ENCODE measurements around the gene CLDN11. TPM values are rescaled to one million over a fixed set of nuclear protein-coding genes. Genes with fewer than 3 reads are reported as not detected.

Gene CLDN11
- total RNA-seq, 2 experiments from 2014 or later, result 0.32 to 0.34 TPM

- Histone ChIP-seq H4K20me1 (ENCODE audit: insufficient read depth, low read length) (no peaks in the 10 kb centered on the region), H3K9me2 (ENCODE audit: insufficient read depth, low read length) (no peaks in the 10 kb centered on the region), H2AFZ (ENCODE audit: low read length) (no peak overlapping the region), H3K36me3 (ENCODE audit: insufficient read depth, low read length) (no peaks in the 10 kb centered on the region), H3K27ac (ENCODE audit: low read depth, low read length, poor library complexity, severe bottlenecking) (no peak overlapping the region), H3K4me1 (ENCODE audit: insufficient read depth, low read length, poor library complexity, severe bottlenecking) (no peaks in the 10 kb centered on the region), H3K4me2 (ENCODE audit: low read length) (no peak overlapping the region), H3K79me2 (ENCODE audit: insufficient read depth, low read depth, low read length) (no peaks in the 10 kb centered on the region), H3K9me3 (ENCODE audit: low read length) (no peaks in the 10 kb centered on the region), H3K4me3 (ENCODE audit: low read depth, low read length, poor library complexity, severe bottlenecking) (no peak overlapping the region)
- ChIA-PET POLR2A (interaction anchor here (0.9 kb wide), 1 partner anchor 12 kb away, joined by 4 read pairs; no protein-coding TSS in a partner anchor), CTCF (ENCODE audit: unreplicated experiment) (no interaction called here)
- TF ChIP-seq EZH2phosphoT487 (IDR thresholded peaks at IDR 0.05; ENCODE audit: borderline replicate concordance, low read depth, low read length), result no peak
- TF ChIP-seq, protein P1, sequence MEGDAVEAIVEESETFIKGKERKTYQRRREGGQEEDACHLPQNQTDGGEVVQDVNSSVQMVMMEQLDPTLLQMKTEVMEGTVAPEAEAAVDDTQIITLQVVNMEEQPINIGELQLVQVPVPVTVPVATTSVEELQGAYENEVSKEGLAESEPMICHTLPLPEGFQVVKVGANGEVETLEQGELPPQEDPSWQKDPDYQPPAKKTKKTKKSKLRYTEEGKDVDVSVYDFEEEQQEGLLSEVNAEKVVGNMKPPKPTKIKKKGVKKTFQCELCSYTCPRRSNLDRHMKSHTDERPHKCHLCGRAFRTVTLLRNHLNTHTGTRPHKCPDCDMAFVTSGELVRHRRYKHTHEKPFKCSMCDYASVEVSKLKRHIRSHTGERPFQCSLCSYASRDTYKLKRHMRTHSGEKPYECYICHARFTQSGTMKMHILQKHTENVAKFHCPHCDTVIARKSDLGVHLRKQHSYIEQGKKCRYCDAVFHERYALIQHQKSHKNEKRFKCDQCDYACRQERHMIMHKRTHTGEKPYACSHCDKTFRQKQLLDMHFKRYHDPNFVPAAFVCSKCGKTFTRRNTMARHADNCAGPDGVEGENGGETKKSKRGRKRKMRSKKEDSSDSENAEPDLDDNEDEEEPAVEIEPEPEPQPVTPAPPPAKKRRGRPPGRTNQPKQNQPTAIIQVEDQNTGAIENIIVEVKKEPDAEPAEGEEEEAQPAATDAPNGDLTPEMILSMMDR (conservative IDR thresholded peaks at IDR 0.05; ENCODE audit: low read length), result no peak
- intact Hi-C loops (cut with micrococcal nuclease; ENCODE audit: unreplicated experiment), result no loop called here
- BruUV-seq (replicated peaks), result no TSS peak
- no peak for DNase-seq (ENCODE audit: low spot score)
Observed at GRCh38 chr3:170426240-170426797, 7.7 kb downstream of the CLDN11 start.

- Histone ChIP-seq H3K79me2 (ENCODE audit: insufficient read depth, low read depth, low read length) (no peaks in the 10 kb centered on the region), H4K20me1 (ENCODE audit: insufficient read depth, low read length) (no peaks in the 10 kb centered on the region), H3K9me3 (ENCODE audit: low read length) (no peaks in the 10 kb centered on the region), H3K27ac (ENCODE audit: low read depth, low read length, poor library complexity, severe bottlenecking) (no peak overlapping the region), H3K4me2 (ENCODE audit: low read length) (no peak overlapping the region), H3K36me3 (ENCODE audit: insufficient read depth, low read length) (no peaks in the 10 kb centered on the region), H3K4me1 (ENCODE audit: insufficient read depth, low read length, poor library complexity, severe bottlenecking) (no peaks in the 10 kb centered on the region), H3K9me2 (ENCODE audit: insufficient read depth, low read length) (no peaks in the 10 kb centered on the region), H2AFZ (ENCODE audit: low read length) (no peak overlapping the region), H3K4me3 (ENCODE audit: low read depth, low read length, poor library complexity, severe bottlenecking) (no peak overlapping the region)
- DNase-seq (ENCODE audit: low spot score), result no peak
- intact Hi-C loops (cut with micrococcal nuclease; ENCODE audit: unreplicated experiment), result no loop called here
- TF ChIP-seq, protein P1 (conservative IDR thresholded peaks at IDR 0.05; ENCODE audit: low read length), result no peak
- TF ChIP-seq EZH2phosphoT487 (IDR thresholded peaks at IDR 0.05; ENCODE audit: borderline replicate concordance, low read depth, low read length), result no peak
- ChIA-PET CTCF (ENCODE audit: unreplicated experiment) (no interaction called here), POLR2A (interaction anchor here (0.9 kb wide), 1 partner anchor 262 kb away, joined by 3 read pairs; no protein-coding TSS in a partner anchor)
- BruUV-seq (replicated peaks), result no TSS peak
Observed at GRCh38 chr3:170428095-170428494, 9.4 kb downstream of the CLDN11 start.

GRCh38 chr3:170429050-170429449 is 10.4 kb downstream of the CLDN11 start:
- no peak overlapping the region for H3K27ac ChIP-seq (ENCODE audit: low read depth, low read length, poor library complexity, severe bottlenecking)
- intact Hi-C loops (cut with micrococcal nuclease; ENCODE audit: unreplicated experiment), result no loop called here
- H3K79me2 ChIP-seq (ENCODE audit: insufficient read depth, low read depth, low read length), result no peaks in the 10 kb centered on the region
- TF ChIP-seq EZH2phosphoT487 (IDR thresholded peaks at IDR 0.05; ENCODE audit: borderline replicate concordance, low read depth, low read length), result no peak
- TF ChIP-seq, protein P1 (conservative IDR thresholded peaks at IDR 0.05; ENCODE audit: low read length), result no peak
- no peaks in the 10 kb centered on the region for H4K20me1 ChIP-seq (ENCODE audit: insufficient read depth, low read length)
- no TSS peak for BruUV-seq (replicated peaks)
- no peak overlapping the region for H3K4me2 ChIP-seq (ENCODE audit: low read length)
- H3K9me2 ChIP-seq (ENCODE audit: insufficient read depth, low read length), result no peaks in the 10 kb centered on the region
- H3K9me3 ChIP-seq (ENCODE audit: low read length), result no peaks in the 10 kb centered on the region
- ChIA-PET CTCF (ENCODE audit: unreplicated experiment) (no interaction called here), POLR2A (no interaction called here)
- no peaks in the 10 kb centered on the region for H3K36me3 ChIP-seq (ENCODE audit: insufficient read depth, low read length)
- H2AFZ ChIP-seq (ENCODE audit: low read length), result no peak overlapping the region
- H3K4me1 ChIP-seq (ENCODE audit: insufficient read depth, low read length, poor library complexity, severe bottlenecking), result no peaks in the 10 kb centered on the region
- no peak for DNase-seq (ENCODE audit: low spot score)
- no peak overlapping the region for H3K4me3 ChIP-seq (ENCODE audit: low read depth, low read length, poor library complexity, severe bottlenecking)

Data from OCI-LY7 (cell line).